ENCODE measurements around the gene EPHA3. TPM values are rescaled to one million over a fixed set of nuclear protein-coding genes. Genes with fewer than 3 reads are reported as not detected.

The EPHA3 gene
- total and polyA plus RNA-seq, 10 of the 15 experiments (the other 5 are each of a cell fraction or from before 2014, with no cell fraction given) = 0.03 to 39.0 (median 0.07) TPM; not detected in 4

DNA sequence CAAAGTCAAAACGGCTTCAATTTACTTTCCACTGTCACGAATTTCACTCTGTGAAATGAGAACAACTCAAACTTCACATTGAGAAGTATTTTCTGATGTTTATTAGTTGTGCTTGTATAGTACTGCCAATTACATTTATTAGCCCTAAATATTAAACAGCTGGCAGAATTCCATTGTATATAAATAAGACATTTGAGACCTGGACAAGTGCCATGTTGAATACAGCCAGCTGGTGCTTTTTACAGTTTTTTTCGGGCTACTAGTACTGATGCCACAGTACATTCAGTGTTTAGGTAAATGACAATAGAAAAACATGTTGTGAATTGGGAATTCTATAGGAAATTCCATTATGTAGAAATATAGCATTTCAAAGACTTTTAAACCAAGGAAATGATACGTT, 79.0 kb downstream of the EPHA3 start (continued):
- TF ChIP-seq, protein P1, sequence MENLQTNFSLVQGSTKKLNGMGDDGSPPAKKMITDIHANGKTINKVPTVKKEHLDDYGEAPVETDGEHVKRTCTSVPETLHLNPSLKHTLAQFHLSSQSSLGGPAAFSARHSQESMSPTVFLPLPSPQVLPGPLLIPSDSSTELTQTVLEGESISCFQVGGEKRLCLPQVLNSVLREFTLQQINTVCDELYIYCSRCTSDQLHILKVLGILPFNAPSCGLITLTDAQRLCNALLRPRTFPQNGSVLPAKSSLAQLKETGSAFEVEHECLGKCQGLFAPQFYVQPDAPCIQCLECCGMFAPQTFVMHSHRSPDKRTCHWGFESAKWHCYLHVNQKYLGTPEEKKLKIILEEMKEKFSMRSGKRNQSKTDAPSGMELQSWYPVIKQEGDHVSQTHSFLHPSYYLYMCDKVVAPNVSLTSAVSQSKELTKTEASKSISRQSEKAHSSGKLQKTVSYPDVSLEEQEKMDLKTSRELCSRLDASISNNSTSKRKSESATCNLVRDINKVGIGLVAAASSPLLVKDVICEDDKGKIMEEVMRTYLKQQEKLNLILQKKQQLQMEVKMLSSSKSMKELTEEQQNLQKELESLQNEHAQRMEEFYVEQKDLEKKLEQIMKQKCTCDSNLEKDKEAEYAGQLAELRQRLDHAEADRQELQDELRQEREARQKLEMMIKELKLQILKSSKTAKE (IDR thresholded peaks at IDR 0.05; ENCODE audit: low read depth, poor library complexity, severe bottlenecking) = no peak
- TF ChIP-seq, protein P2, sequence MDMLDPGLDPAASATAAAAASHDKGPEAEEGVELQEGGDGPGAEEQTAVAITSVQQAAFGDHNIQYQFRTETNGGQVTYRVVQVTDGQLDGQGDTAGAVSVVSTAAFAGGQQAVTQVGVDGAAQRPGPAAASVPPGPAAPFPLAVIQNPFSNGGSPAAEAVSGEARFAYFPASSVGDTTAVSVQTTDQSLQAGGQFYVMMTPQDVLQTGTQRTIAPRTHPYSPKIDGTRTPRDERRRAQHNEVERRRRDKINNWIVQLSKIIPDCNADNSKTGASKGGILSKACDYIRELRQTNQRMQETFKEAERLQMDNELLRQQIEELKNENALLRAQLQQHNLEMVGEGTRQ (IDR thresholded peaks at IDR 0.05; ENCODE audit: borderline replicate concordance, low read depth, low read length) = no peak
- TF ChIP-seq ZNF384 (IDR thresholded peaks at IDR 0.05; ENCODE audit: borderline replicate concordance, low read depth, low read length) = no peak

DNA sequence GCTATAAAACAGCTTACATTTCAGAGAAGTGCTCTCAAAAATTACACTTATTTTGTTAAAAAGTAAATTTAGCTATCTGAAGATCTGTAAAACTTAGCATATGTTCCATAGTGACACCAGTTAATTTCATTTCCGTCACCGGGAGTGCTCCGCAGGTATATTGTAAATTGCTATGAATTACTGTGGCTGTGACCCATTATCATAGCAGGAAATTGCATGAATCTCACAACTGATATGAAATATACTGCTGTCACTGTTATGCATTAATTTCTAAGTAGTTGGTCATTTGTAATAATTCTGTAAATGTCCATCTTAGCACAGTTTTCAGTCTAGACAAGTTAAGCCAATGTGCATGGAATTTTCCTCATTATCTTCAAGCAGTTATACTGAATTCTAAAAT, 91.2 kb downstream of the EPHA3 start:
- Histone ChIP-seq H3K36me3 (ENCODE audit: control insufficient read depth in 2 of 2, insufficient read depth in 2 of 2, low read length in 1 of 2) (no peaks in the 10 kb centered on the region), H3K4me1 (ENCODE audit: control insufficient read depth, insufficient read depth, low read length) (no peaks in the 10 kb centered on the region), H3K9me3 (replicated peaks; ENCODE audit: control insufficient read depth, insufficient read depth, low read length) (no peaks in the 10 kb centered on the region), H3K4me2 (ENCODE audit: control insufficient read depth, insufficient read depth) (no peak overlapping the region), H4K20me1 (ENCODE audit: control insufficient read depth, insufficient read depth) (no peaks in the 10 kb centered on the region), H3K27ac (ENCODE audit: control insufficient read depth, insufficient read depth) (no peak overlapping the region), H3K9ac (ENCODE audit: control insufficient read depth, insufficient read depth, low read length) (no peak overlapping the region), H3K79me2 (ENCODE audit: control insufficient read depth, insufficient read depth, low read length) (no peaks in the 10 kb centered on the region), H3K27me3 (replicated peaks in 1 of 2; ENCODE audit: control insufficient read depth in 2 of 2, insufficient read depth in 2 of 2, low read length in 1 of 2) (no peaks in the 10 kb centered on the region), H2AFZ (ENCODE audit: control insufficient read depth, low read depth, low read length) (no peak overlapping the region), H3K4me3 (no peak overlapping the region)
- in situ Hi-C loops (cut with MboI) = no loop called here
- ATAC-seq (no peak), DNase-seq (ENCODE audit: low read depth, low spot score) (no peak), FAIRE-seq (no peak)
- ChIA-PET RAD21 (ENCODE audit: unreplicated experiment) (no interaction called here), POLR2A (no interaction called here), SMC1A (ENCODE audit: uncharacterized antibody, unreplicated experiment) (no interaction called here), CTCF (no interaction called here)
- 46% methylated on average over 3 of the region's 3 CpGs for WGBS (ENCODE audit: insufficient coverage, insufficient replicate concordance, low lambda C conversion rate, missing lambda C conversion rate)
- intact Hi-C loops (cut with micrococcal nuclease; ENCODE audit: unreplicated experiment) = no loop called here
- no TSS peak for BruUV-seq (replicated peaks)
- TF ChIP-seq, protein P3, sequence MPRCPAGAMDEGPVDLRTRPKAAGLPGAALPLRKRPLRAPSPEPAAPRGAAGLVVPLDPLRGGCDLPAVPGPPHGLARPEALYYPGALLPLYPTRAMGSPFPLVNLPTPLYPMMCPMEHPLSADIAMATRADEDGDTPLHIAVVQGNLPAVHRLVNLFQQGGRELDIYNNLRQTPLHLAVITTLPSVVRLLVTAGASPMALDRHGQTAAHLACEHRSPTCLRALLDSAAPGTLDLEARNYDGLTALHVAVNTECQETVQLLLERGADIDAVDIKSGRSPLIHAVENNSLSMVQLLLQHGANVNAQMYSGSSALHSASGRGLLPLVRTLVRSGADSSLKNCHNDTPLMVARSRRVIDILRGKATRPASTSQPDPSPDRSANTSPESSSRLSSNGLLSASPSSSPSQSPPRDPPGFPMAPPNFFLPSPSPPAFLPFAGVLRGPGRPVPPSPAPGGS (IDR thresholded peaks at IDR 0.05; ENCODE audit: borderline replicate concordance, insufficient read depth, low read depth, low read length, poor library complexity, severe bottlenecking) = no peak
- TF ChIP-seq, protein P2 (IDR thresholded peaks at IDR 0.05; ENCODE audit: borderline replicate concordance, low read depth, low read length) = no peak
- TF ChIP-seq TBL1XR1 (IDR thresholded peaks at IDR 0.05; ENCODE audit: low read depth, low read length) = no peak
- TF ChIP-seq CEBPB (IDR thresholded peaks at IDR 0.05; ENCODE audit: borderline replicate concordance in 1 of 2, low read depth in 2 of 2, low read length in 2 of 2) = no peak
- TF ChIP-seq, protein P4, sequence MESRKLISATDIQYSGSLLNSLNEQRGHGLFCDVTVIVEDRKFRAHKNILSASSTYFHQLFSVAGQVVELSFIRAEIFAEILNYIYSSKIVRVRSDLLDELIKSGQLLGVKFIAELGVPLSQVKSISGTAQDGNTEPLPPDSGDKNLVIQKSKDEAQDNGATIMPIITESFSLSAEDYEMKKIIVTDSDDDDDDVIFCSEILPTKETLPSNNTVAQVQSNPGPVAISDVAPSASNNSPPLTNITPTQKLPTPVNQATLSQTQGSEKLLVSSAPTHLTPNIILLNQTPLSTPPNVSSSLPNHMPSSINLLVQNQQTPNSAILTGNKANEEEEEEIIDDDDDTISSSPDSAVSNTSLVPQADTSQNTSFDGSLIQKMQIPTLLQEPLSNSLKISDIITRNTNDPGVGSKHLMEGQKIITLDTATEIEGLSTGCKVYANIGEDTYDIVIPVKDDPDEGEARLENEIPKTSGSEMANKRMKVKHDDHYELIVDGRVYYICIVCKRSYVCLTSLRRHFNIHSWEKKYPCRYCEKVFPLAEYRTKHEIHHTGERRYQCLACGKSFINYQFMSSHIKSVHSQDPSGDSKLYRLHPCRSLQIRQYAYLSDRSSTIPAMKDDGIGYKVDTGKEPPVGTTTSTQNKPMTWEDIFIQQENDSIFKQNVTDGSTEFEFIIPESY (IDR thresholded peaks at IDR 0.05) = no peak
- TF ChIP-seq EP300 (IDR thresholded peaks at IDR 0.05; ENCODE audit: borderline replicate concordance in 1 of 2, control insufficient read depth in 1 of 2, low read depth in 2 of 2, low read length in 2 of 2) = no peak
- TF ChIP-seq MYB (IDR thresholded peaks at IDR 0.05; ENCODE audit: borderline replicate concordance, low read depth, low read length) = no peak
- no peak for TF ChIP-seq LARP7 (IDR thresholded peaks at IDR 0.05)
- TF ChIP-seq CBX5 (IDR thresholded peaks at IDR 0.05; ENCODE audit: low read depth) = no peak
- no peak for TF ChIP-seq BHLHE40 (IDR thresholded peaks at IDR 0.05; ENCODE audit: borderline replicate concordance in 1 of 2, low read depth in 2 of 2, low read length in 1 of 2)
- TF ChIP-seq KLF5 (IDR thresholded peaks at IDR 0.05; ENCODE audit: partially characterized antibody) = no peak
- TF ChIP-seq SPI1 (IDR thresholded peaks at IDR 0.05; ENCODE audit: borderline replicate concordance, insufficient read depth, low read depth, low read length) = no peak

All from GM12878 (cell line).